Panc1 (cell line): ENCODE data around the gene CDYL2.

Source experiments
- POLR2AphosphoS5 ChIP-seq: IDR thresholded peaks from 2 replicates; pipeline ENCODE4 v1.6.1; 2012; ENCODE audit warnings: mild to moderate bottlenecking, low read depth, low read length, moderate library complexity
- TCF7L2 ChIP-seq: IDR thresholded peaks from 2 replicates; pipeline ENCODE4 v1.6.1; 2011; ENCODE audit warnings: mild to moderate bottlenecking, low read depth, low read length, inconsistent platforms
- TF ChIP-seq, protein P1 (sequence below): fragments of 450-650 bp; IDR thresholded peaks from 2 replicates; pipeline ENCODE4 v1.5.1; 2017; ENCODE audit warnings: mild to moderate bottlenecking
- TF ChIP-seq, protein P2 (sequence below), 2 experiments: IDR thresholded peaks; 2 replicates each; pipeline ENCODE4 v1.6.1; 2011 to 2012; ENCODE audit warnings: low read depth in 2 of 2, control low read depth in 1 of 2, low read length in 1 of 2, mild to moderate bottlenecking in 1 of 2, moderate library complexity in 1 of 2; ENCODE audit not compliant: insufficient read depth in 1 of 2

DNA sequence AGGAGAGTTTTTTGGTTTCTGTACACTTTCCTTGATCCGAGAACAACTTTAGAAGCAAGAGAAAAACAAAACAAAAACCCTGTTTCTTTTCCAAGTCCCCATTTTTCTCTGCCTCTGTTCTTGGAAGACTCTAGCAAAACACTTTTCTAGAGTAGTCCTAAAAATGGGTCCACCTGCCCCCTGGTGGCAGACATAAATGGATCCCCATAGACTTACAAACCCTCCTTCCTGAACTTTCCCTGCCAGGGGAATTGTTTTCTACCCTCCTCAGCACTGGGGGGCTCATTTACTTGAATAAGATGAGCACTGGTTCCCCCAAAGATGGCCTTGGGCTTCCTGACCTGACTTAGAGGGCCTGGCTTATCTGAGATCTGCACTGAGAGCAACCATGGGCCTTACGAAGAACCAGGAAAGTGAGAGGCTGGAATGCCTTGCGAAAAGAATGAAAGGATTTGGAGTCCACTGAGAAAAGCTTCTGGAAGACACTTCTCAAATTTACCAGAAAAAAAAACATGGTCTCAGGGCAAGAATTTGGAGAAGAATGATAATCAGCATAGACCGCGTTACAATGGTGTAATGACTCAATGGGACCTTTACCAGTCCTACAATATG, 48.0 kb upstream of the CDYL2 start:
- TF ChIP-seq, protein P1, sequence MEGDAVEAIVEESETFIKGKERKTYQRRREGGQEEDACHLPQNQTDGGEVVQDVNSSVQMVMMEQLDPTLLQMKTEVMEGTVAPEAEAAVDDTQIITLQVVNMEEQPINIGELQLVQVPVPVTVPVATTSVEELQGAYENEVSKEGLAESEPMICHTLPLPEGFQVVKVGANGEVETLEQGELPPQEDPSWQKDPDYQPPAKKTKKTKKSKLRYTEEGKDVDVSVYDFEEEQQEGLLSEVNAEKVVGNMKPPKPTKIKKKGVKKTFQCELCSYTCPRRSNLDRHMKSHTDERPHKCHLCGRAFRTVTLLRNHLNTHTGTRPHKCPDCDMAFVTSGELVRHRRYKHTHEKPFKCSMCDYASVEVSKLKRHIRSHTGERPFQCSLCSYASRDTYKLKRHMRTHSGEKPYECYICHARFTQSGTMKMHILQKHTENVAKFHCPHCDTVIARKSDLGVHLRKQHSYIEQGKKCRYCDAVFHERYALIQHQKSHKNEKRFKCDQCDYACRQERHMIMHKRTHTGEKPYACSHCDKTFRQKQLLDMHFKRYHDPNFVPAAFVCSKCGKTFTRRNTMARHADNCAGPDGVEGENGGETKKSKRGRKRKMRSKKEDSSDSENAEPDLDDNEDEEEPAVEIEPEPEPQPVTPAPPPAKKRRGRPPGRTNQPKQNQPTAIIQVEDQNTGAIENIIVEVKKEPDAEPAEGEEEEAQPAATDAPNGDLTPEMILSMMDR, result peak; percentile 53
- TF ChIP-seq POLR2AphosphoS5, result no peak
- TF ChIP-seq, protein P2, sequence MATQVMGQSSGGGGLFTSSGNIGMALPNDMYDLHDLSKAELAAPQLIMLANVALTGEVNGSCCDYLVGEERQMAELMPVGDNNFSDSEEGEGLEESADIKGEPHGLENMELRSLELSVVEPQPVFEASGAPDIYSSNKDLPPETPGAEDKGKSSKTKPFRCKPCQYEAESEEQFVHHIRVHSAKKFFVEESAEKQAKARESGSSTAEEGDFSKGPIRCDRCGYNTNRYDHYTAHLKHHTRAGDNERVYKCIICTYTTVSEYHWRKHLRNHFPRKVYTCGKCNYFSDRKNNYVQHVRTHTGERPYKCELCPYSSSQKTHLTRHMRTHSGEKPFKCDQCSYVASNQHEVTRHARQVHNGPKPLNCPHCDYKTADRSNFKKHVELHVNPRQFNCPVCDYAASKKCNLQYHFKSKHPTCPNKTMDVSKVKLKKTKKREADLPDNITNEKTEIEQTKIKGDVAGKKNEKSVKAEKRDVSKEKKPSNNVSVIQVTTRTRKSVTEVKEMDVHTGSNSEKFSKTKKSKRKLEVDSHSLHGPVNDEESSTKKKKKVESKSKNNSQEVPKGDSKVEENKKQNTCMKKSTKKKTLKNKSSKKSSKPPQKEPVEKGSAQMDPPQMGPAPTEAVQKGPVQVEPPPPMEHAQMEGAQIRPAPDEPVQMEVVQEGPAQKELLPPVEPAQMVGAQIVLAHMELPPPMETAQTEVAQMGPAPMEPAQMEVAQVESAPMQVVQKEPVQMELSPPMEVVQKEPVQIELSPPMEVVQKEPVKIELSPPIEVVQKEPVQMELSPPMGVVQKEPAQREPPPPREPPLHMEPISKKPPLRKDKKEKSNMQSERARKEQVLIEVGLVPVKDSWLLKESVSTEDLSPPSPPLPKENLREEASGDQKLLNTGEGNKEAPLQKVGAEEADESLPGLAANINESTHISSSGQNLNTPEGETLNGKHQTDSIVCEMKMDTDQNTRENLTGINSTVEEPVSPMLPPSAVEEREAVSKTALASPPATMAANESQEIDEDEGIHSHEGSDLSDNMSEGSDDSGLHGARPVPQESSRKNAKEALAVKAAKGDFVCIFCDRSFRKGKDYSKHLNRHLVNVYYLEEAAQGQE (IDR thresholded peaks at IDR 0.05; ENCODE audit: insufficient read depth in 1 of 2, low read depth in 2 of 2, low read length in 1 of 2), result no peak
- no peak for TF ChIP-seq TCF7L2
